Measurements from ENCODE around the gene REC114.

The REC114 gene

DNA sequence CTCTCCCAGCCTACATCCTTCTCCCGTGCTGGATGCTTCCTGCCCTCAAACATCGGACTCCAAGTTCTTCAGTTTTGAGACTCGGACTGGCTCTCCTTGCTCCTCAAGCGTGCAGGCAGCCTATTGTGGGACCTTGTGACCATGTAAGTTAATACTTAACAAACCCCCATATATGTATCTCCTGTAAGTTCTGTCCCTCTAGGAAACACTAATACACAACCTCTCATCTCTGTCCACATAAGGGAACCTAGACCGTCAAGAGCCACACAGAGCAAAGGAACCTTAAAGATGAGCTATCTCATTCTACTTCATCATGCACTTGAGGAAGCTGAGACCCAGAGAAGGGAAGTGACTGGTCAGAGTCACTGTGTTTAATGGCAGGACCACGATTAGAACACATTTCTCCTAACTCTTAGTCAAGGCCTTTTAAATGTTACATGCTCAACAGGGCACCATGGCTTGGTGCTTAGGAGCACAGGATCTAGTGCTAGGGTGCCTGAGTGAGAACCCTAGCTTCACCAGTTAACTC lies 140.0 kb downstream of the REC114 start:
- DNase-seq, result no peak

- no peak for DNase-seq
Observed at GRCh38 chr15:73583544-73583943, 140.6 kb downstream of the REC114 start.

- DNase-seq, result no peak
Observed at GRCh38 chr15:73584699-73585420, 141.9 kb downstream of the REC114 start.

DNA sequence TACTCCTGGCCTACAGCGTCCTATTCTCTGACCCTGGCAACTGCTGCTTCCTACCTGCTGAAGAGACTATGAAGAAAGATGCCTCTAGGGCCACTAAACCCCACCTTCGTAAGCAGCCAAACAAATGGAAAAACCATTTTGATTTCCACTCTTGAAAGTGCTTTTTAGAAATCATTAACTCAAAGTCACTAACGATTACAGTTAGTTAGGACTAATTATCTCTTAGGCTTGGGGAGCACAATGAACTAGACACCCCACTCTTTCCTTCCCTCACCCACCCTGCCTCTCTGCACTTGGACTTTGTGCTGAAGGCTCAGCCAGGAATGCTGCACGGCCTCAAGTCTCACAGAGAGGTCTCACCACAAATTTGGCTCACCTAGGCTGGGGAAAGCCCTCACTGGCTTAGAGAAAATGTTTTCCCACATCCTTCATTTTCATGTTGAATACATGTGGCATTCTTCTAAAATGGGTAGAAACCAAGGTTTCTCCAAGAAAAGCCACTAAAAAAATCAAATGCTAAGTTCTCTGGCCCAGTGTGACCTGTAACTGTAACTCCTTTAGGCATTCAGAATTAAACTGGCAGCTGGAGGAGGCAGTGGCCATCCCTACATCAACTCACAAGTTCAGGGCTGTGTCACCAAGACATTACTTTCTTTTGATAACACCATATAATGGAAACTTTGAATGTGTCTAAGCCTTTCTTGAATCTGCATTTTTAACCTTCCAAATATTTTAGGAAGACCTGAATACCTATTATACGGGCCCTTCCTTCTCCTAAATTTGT lies 143.1 kb downstream of the REC114 start:
- DNase-seq, result no peak

GRCh38 chr15:73589766-73590165 lies 146.8 kb downstream of the REC114 start:
- DNase-seq, result no peak

DNA sequence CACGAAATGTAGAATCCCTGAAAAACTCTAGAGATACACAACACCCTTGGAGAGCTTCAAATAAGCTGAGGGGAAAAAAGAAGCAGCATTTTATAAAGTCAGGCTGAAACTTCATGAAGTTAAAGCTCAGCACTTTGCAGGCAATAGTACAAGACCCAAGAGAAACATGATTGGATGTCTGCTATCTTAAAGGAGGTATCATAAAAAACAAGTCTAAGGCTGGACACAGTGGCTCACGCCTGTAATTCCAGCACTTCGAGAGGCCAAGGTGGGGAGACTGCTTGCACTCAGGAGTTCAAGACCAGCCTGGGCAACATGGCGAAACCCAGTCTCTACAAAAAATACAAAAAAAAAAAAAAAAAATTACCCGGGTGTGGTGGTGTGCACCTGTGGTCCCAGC lies 147.3 kb downstream of the REC114 start:
- DNase-seq, result no peak

- DNase-seq, result no peak
Observed at GRCh38 chr15:73593304-73594074, 150.5 kb downstream of the REC114 start.

DNA sequence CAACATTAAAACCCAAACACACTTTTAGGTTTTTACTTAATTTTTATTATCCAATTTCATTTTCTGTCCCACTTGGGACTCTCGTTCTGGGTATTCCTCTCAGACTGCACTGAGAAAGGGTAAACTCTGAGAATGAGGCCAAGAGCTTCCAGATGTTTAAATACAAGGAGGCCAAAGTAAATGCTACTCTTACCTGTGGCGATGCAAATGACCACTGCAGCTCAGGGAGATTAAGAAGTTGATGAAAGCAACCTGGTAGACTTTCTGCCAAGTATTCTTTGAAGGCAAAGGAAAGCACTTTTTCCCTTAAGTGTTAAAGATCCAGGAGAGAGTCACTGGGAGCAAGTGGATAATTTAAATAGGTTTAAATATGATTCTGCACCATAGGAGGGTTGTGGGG lies 151.1 kb downstream of the REC114 start:
- no peak for DNase-seq

DNA sequence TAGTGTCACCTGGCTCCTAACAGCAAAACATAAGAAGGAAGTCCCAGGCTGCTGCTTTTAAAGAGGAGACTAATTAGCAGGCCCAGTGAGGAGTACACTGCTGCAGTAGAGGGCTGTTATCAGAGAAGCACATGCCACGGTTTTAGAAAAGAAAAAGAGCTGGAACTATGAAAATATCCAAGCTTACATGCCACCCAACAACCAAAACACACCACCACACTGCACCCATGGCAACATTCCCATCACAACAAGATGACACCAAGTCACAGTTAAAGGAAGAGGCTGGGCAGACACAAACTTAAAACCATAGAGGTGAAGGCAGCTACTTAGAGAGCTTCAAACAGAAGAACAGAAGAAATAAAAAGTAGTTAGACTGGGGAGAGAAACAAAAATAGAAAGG lies 153.2 kb downstream of the REC114 start:
- DNase-seq, result no peak

GRCh38 chr15:73597036-73597638 lies 154.2 kb downstream of the REC114 start:
- no peak for DNase-seq

DNA sequence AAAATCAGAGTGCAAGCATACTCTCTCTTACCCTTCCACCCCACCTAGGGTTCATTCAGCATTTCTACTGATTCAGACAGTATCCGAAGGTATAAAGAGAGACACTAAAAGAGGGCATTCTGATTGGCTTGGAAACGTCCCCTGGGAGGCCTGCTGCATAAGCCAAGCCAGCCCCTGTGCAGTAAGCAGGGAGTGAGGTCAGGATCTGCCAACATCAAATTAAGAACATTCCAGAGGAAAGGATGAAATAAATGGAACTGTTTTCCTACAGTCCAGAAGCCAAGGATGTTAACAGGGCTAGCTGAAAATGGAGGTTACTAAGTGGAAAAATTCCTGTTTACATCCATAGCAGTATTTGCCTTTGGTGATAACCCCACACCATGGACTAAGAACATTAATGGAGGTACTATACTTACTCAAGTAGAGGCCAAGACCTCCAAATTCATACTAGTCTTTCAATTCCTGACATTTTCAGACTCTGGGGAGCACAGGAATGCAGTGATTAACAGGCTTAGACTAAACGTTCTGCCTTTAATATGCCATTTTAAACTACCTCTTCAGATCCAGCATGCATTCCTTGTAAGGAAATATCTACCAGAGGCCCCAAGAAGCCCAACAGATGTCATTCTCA lies 155.7 kb downstream of the REC114 start:
- no peak for DNase-seq

DNA sequence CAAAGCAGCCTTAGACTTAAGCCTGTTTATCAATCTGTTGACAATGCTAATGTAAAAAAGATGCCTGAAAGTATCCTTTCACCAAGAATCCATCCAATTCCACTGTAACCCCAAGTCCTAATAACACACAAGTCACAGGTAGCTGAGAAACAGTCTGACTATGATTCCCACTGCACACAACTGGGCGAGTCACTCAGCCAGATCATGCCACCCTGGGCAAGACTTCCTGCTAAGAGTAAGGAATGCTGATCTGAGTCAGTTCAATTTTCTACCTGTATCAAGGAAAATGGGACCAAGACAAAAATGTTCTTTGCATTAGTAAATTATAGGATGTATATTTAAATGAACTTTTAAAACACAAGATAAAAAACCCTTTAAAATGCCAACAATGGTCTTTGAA lies 157.0 kb downstream of the REC114 start:
- DNase-seq, result no peak

DNA sequence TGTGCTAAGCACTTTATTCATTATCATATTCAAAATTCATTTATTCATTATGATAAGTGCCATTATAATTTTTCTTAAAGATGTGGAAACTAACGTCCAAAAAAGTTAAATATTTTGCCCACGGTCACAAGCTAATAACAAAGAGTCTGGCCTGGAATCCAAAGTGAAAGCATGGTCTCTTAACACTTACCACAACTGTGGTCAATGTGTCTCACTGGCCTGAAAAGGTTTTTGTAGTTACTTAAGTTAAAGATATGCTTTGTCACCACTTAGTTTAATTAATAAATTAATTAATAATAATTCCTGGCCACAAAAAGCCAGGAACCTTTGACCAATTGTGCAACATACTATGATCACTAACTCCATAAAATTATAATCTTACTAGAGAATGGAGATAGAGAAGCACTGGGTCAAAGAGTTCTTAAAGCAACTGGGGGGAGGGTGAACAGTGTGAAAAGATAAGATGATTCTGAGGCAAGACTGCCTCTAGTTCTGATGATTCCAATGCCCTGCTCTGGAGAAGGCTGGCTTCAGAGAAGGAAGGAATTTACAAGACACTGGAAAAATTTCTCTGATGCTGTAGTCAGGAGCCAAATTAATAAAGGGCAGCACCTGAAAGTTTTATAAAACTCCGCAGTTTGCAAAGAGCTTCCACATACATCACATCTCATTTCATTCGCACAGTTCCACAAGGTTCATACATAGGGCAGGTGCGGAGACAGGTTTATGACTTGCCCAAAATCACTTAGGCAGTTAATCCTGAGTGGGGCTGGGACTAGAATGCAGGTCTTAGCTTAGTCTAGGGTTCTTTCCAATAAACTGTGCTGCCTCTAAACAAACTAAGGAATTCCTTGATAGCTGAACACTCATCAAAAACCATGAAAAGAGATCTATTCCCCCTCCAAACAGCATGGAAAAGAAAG lies 157.7 kb downstream of the REC114 start:
- no peak for DNase-seq

- no peak for DNase-seq
Observed at GRCh38 chr15:73601451-73602445, 158.8 kb downstream of the REC114 start.

DNA sequence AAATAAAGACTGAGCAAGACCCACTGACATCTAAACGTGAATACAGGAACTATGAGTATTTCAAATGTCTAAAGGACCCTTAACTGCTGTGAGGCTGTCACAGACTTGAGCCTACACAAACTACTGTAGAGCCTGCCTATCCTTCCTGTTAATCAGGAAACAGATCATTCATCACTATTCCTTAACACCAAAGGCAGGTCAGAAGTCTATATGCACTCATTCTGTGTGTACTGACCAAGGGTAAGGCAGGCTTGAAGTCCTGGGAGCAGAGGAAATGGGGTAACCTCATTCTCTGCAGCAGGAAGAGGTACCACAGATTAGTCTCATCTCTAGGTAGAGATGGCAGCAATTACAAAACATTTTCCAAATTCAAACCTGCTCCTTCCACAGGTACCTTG lies 159.5 kb downstream of the REC114 start:
- no peak for DNase-seq

GRCh38 chr15:73602992-73603391 lies 160.0 kb downstream of the REC114 start:
- DNase-seq, result no peak

DNA sequence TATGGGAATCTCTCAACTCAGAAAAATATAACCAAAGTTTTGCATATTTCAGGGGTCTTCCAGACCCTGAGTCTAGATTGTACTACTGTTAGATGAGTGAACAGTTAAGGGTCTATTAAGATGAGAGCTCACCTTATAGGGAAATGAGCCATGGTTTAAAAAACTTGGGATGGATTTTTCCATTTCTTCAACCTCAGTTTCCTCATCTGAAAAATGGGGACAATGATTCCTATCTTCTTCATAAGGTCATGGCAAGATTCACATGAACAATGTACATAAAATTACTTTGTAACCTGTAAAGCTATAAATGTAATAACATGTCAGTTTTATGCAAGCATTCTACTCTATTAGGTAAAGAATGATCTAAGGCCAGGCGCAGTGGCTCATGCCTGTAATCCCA lies 161.5 kb downstream of the REC114 start:
- no peak for DNase-seq

DNA sequence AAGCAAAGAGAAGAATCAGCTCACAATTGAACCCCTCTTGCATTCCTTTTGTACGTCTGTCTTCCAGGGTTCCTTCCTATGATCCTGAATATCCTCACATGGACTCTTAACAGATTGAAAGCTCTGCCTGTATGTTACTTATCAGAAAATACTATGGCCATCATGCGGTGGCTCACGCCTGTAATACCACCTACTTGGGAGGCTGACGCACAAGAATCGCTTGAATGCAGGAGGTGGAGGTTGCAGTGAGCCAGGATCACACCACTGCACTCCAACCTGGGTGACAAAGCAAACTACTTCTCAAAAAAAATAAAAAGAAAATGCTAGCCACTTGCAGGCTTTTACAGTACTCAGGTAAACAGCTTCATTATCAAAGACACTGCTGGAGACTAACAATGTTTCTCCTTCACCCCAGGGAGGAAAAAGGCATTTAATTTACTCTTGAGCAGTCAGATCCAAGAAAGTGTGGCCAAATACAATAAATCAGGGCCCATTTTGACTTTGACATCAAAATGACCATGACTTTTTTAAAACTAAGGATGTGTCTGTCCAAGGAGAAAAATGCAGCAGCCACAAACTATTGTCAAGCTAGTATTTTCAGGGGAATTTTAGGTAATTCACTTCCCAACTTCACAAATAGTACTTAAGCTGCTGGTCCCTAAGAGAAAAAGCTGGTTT lies 162.9 kb downstream of the REC114 start:
- DNase-seq, result no peak

DNA sequence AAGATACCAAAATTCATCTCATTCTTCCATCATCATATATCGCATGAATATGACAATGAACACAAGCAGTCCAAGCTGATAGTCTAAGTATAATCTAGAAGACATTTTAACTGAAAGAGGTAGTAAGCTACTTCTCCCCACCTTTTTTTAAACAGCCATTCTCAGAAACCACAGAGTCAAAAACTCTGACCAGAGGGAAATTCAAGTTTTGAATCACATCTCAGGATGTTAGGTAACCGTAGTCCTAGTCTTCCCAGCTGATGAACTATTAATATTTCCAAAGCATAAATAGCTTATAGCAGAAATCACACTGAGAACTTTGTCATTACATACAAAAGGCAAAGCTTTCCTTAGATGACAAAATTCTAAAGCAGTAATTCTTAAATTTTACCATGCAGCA lies 164.4 kb downstream of the REC114 start:
- no peak for DNase-seq

- no peak for DNase-seq
Observed at GRCh38 chr15:73607843-73608242, 164.9 kb downstream of the REC114 start.
